Erythroblast (primary cell): ENCODE measurements around the gene VRK3.

Experiments used
- GATA1 ChIP-seq: IDR thresholded peaks from 2 replicates; pipeline ENCODE4 v1.6.1; 2011; ENCODE audit warnings: low read depth, mild to moderate bottlenecking, control low read depth, low read length, moderate library complexity
- POLR2A ChIP-seq: IDR thresholded peaks from 2 replicates; pipeline ENCODE4 v1.6.1; 2011; ENCODE audit warnings: mild to moderate bottlenecking, low read length

DNA sequence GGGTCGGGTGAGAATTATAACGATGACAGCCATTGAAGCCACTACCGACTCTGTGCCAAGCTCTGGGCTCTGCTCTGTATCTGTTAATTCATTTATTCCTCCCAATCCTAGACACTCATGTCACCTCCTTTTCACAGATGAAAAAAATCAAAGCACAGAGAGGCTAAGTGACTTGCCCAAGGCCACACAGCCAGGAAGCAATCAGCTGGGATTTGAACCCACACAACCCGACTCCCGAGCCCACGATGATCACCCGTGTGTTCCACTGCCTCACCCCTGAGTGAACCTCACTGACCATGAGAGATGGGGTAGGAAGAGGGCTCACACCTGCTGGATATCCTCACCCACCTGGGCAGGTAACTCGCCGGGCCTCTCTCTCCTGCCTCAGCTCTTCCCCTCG lies 40.8 kb upstream of the VRK3 start:
- TF ChIP-seq POLR2A, result no peak
- no peak for TF ChIP-seq GATA1
